AG04449 (cell line): ENCODE measurements around the gene ILF3.
"Not testable (repeated sequence)": the region's sequence is repeated elsewhere in the genome, so short reads cannot be mapped to it uniquely, and the experiment has no call there.

ENCODE experiments used
- CTCF ChIA-PET: fragments of 350-600 bp; formaldehyde crosslinking; extraction: SDS; loops from one replicate; lab custom pipeline; 2021; ENCODE audit warnings: antibody characterized with exemption; lab: Yijun Ruan, JAX
- POLR2A ChIA-PET: fragments of 400-600, 350-600 bp; formaldehyde crosslinking; extraction: SDS; loops from one replicate; lab custom pipeline; 2020; ENCODE audit warnings: antibody characterized with exemption, inconsistent platforms; lab: Yijun Ruan, JAX
- DNase-seq: peaks from one replicate; pipeline ENCODE4 v3.0.0-alpha.2; 2010; ENCODE audit warnings: low read depth, low spot score
- H3K4me3 ChIP-seq: 2 replicates; pipeline ENCODE4 v1.5.1; 2011; ENCODE audit warnings: low read depth, mild to moderate bottlenecking, control low read depth, low read length
- TF ChIP-seq, protein P1 (sequence below): IDR thresholded peaks from one replicate; pipeline ENCODE4 v1.5.1; 2011; ENCODE audit warnings: mild to moderate bottlenecking, moderate library complexity, low read length, control low read depth, inconsistent platforms; ENCODE audit not compliant: insufficient read depth; ENCODE audit errors: missing control alignments

Gene ILF3

DNA sequence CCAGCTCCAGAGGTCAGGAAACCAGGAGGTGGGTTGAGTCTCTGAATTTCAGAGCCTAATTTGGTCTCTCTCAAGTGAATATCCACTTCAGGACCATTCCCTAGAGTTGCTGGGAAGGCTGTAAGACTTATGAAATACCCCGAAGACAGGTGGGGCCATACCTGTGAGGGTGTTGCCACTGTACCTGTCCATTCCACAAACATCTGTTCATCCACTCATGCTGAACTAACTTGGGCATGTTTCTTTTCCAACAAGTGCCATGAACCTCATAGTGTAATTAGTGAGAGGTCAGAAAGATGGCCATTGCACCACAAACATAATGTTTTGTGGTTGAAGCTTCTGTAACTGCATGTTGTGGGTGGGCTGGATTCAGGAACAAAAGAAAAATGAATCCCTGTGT is 7.8 kb downstream of the ILF3 start:
- DNase-seq = no peak
- H3K4me3 ChIP-seq = no peak overlapping the region
- POLR2A ChIA-PET = no interaction called here
- TF ChIP-seq, protein P1, sequence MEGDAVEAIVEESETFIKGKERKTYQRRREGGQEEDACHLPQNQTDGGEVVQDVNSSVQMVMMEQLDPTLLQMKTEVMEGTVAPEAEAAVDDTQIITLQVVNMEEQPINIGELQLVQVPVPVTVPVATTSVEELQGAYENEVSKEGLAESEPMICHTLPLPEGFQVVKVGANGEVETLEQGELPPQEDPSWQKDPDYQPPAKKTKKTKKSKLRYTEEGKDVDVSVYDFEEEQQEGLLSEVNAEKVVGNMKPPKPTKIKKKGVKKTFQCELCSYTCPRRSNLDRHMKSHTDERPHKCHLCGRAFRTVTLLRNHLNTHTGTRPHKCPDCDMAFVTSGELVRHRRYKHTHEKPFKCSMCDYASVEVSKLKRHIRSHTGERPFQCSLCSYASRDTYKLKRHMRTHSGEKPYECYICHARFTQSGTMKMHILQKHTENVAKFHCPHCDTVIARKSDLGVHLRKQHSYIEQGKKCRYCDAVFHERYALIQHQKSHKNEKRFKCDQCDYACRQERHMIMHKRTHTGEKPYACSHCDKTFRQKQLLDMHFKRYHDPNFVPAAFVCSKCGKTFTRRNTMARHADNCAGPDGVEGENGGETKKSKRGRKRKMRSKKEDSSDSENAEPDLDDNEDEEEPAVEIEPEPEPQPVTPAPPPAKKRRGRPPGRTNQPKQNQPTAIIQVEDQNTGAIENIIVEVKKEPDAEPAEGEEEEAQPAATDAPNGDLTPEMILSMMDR = no peak
- CTCF ChIA-PET = interaction anchor here (0.9 to 1.0 kb wide), 3 partner anchors 9 to 81 kb away, joined by 4 to 5 read pairs (median 5); no protein-coding TSS in a partner anchor

DNA sequence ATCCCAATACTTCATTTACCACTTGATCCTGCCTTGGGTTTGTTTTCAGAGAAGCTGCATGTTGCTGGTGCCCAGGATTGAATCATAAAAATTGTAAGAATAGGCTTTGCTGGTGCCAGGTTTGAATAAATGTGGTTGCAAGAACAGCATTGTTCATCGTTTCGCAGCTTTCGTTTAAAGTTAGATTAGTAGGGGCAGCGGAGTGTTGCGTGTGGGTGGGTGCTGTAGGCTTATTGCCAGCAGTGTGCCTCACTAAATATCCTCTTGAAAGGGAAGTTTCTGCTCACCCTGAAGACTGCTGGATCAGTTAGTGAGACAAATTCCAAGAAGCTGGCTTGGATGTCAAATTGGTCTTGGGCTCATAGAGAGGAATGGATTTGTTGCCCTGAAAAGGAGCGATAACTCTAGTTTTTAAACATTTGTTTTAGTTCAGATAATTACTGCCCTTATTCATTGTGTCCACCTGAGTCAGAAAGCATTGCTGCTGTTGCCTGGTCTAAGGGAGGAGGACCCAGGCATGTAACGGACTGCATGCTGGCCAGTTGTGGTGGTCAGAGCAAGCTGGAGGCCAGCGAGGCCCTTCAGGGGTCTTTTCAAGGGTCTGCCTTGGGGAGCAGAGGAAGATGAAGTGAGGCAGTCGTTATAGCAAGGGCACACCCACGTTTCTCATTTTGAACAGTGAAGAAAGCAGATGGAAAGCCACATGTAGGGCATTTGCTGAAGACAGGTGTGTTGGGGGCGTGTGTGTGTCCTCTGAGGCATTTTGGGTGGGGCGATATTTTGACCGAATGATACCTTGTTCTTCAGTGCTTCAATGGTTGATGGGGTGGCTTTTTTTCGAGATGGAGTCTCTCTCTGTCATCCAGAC is 8.5 kb downstream of the ILF3 start:
- POLR2A ChIA-PET = no interaction called here
- H3K4me3 ChIP-seq = no peak overlapping the region

DNA sequence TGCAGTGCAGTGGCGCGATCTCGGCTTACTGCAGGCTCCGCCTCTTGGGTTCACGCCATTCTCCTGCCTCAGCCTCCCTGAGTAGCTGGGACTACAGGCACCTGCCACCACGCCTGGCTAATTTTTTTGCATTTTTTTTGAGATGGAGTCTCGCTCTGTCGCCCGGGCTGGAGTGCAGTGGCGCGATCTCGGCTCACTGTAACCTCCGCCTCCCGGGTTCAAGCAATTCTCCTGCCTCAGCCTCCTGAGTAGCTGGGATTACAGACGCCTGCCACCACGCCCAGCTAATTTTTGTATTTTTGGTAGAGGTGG is 9.1 kb downstream of the ILF3 start:
- DNase-seq, POLR2A ChIA-PET, H3K4me3 ChIP-seq, CTCF ChIA-PET: not testable (repeated sequence)

More for the DNA sequence above, 8.5 kb downstream of the ILF3 start:
- CTCF ChIA-PET = interaction anchor here (0.9 to 1.0 kb wide), 3 partner anchors 8 to 82 kb away, joined by 4 to 5 read pairs (median 5); no protein-coding TSS in a partner anchor
- DNase-seq = no peak
- TF ChIP-seq, protein P1 = no peak

- POLR2A ChIA-PET = interaction anchor here (0.8 kb wide), 1 partner anchor 10 kb away, joined by 3 read pairs; no protein-coding TSS in a partner anchor
These were observed 13.7 kb downstream of the ILF3 start for GRCh38 chr19:10667867-10668266.

GRCh38 chr19:10669246-10669645 is 15.1 kb downstream of the ILF3 start:
- CTCF ChIA-PET = interaction anchor here (1.5 kb wide), 1 partner anchor 11 kb away, joined by 4 read pairs; no protein-coding TSS in a partner anchor
- TF ChIP-seq, protein P1 = no peak
- no peak overlapping the region for H3K4me3 ChIP-seq
- no peak for DNase-seq
- POLR2A ChIA-PET = no interaction called here

More at GRCh38 chr19:10667867-10668266, 13.7 kb downstream of the ILF3 start:
- DNase-seq = no peak
- CTCF ChIA-PET = interaction anchor here (1.6 to 2.0 kb wide), 3 partner anchors 12 to 87 kb away, joined by 6 to 7 read pairs (median 6); no protein-coding TSS in a partner anchor
- TF ChIP-seq, protein P1 = no peak
- no peak overlapping the region for H3K4me3 ChIP-seq

DNA sequence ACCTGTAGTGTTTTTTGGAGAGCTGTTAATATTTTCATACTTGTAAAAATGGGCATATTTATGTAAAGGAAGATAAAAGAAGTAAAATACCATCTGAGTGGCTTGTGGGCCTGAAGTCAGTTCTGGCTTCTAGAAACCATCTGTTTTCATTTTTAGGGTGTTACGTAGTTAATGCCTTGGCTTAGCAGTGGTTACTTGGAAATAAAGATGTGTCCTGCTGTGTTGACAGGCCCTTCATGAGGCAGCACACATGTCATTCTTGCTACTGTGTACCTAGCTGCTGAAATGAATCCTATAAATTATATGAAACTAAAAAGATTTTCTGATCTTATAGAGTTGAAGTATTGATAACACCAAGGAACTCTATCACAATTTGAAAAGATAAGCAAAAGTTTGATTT is 16.0 kb downstream of the ILF3 start:
- DNase-seq = no peak
- TF ChIP-seq, protein P1 = no peak
- POLR2A ChIA-PET = no interaction called here
- CTCF ChIA-PET = interaction anchor here (1.1 to 5.0 kb wide), 5 partner anchors 8 to 89 kb away, joined by 4 to 24 read pairs (median 5); no protein-coding TSS in a partner anchor
- no peak overlapping the region for H3K4me3 ChIP-seq
